Glutamatergic neuron (in vitro differentiated cells): ENCODE measurements around the gene CACNA1C. TPM values are rescaled to one million over a fixed set of nuclear protein-coding genes. Genes with fewer than 3 reads are reported as not detected.

Experiments used
- DNase-seq: peaks from one replicate; pipeline ENCODE4 v3.0.0; 2022
- H3K27ac Mint-ChIP-seq: one replicate; pipeline ENCODE4 v1.8.0; 2020; ENCODE audit warnings: mild to moderate bottlenecking, mixed read lengths, inconsistent platforms; ENCODE audit not compliant: unreplicated experiment
- H3K27me3 Mint-ChIP-seq: one replicate; pipeline ENCODE4 v1.8.0; 2020; ENCODE audit warnings: mild to moderate bottlenecking, moderate library complexity, mixed read lengths, inconsistent platforms; ENCODE audit not compliant: unreplicated experiment
- H3K36me3 Mint-ChIP-seq: one replicate; pipeline ENCODE4 v1.8.0; 2020; ENCODE audit warnings: mild to moderate bottlenecking, mixed read lengths, inconsistent platforms; ENCODE audit not compliant: unreplicated experiment
- H3K4me1 Mint-ChIP-seq: one replicate; pipeline ENCODE4 v1.8.0; 2020; ENCODE audit warnings: mild to moderate bottlenecking, low read depth, mixed read lengths, inconsistent platforms; ENCODE audit not compliant: unreplicated experiment
- H3K4me3 Mint-ChIP-seq: one replicate; pipeline ENCODE4 v1.8.0; 2020; ENCODE audit warnings: mild to moderate bottlenecking, mixed read lengths, inconsistent platforms; ENCODE audit not compliant: unreplicated experiment
- H3K9me3 Mint-ChIP-seq: one replicate; pipeline ENCODE4 v1.8.0; 2020; ENCODE audit warnings: mild to moderate bottlenecking, moderate library complexity, mixed read lengths, inconsistent platforms; ENCODE audit not compliant: unreplicated experiment
- total RNA-seq: library from RNA; stranded (reverse); fragmentation: NEBNext Ultra II Directional; extraction: Animal tissue kit (Norgen Biotek cat#: 25700); gene quantifications from one replicate; pipeline ENCODE4 v1.2.1, GENCODE V29; 2021; ENCODE audit not compliant: unreplicated experiment
- TF ChIP-seq, protein P1 (sequence below): fragments of 200-600 bp; sonication (generic); IDR thresholded peaks from one replicate; pipeline ENCODE4 v1.5.0; 2021; ENCODE audit not compliant: partially characterized antibody, unreplicated experiment

CACNA1C gene
- total RNA-seq, 1 donor from 2014 or later: 11.0 TPM

DNA sequence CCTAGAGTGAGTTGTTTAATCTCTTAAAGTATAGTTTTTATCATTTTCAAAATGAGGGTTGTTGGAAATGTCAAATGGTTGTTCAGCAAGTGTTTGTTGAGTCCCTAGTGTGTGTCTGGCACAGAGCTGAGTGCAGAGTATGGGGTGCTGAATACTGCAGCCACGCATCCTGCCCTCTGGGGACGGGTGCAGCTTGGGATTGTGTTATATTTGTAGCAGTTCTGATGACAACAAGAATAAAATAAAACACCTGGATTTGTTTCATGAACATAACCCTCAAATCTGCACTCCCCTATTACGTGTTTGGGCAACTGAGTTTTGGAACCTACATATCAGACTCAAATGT is 127.9 kb downstream of the CACNA1C start:
- Mint-ChIP-seq H3K36me3 (peaks cover 5% of the 10 kb centered on the region), H3K9me3 (no peaks in the 10 kb centered on the region), H3K27me3 (peaks cover 2% of the 10 kb centered on the region), H3K4me3 (no peak overlapping the region), H3K27ac (no peak overlapping the region), H3K4me1 (peaks cover 4% of the 10 kb centered on the region)
- TF ChIP-seq, protein P1, sequence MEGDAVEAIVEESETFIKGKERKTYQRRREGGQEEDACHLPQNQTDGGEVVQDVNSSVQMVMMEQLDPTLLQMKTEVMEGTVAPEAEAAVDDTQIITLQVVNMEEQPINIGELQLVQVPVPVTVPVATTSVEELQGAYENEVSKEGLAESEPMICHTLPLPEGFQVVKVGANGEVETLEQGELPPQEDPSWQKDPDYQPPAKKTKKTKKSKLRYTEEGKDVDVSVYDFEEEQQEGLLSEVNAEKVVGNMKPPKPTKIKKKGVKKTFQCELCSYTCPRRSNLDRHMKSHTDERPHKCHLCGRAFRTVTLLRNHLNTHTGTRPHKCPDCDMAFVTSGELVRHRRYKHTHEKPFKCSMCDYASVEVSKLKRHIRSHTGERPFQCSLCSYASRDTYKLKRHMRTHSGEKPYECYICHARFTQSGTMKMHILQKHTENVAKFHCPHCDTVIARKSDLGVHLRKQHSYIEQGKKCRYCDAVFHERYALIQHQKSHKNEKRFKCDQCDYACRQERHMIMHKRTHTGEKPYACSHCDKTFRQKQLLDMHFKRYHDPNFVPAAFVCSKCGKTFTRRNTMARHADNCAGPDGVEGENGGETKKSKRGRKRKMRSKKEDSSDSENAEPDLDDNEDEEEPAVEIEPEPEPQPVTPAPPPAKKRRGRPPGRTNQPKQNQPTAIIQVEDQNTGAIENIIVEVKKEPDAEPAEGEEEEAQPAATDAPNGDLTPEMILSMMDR: no peak
- no peak for DNase-seq

DNA sequence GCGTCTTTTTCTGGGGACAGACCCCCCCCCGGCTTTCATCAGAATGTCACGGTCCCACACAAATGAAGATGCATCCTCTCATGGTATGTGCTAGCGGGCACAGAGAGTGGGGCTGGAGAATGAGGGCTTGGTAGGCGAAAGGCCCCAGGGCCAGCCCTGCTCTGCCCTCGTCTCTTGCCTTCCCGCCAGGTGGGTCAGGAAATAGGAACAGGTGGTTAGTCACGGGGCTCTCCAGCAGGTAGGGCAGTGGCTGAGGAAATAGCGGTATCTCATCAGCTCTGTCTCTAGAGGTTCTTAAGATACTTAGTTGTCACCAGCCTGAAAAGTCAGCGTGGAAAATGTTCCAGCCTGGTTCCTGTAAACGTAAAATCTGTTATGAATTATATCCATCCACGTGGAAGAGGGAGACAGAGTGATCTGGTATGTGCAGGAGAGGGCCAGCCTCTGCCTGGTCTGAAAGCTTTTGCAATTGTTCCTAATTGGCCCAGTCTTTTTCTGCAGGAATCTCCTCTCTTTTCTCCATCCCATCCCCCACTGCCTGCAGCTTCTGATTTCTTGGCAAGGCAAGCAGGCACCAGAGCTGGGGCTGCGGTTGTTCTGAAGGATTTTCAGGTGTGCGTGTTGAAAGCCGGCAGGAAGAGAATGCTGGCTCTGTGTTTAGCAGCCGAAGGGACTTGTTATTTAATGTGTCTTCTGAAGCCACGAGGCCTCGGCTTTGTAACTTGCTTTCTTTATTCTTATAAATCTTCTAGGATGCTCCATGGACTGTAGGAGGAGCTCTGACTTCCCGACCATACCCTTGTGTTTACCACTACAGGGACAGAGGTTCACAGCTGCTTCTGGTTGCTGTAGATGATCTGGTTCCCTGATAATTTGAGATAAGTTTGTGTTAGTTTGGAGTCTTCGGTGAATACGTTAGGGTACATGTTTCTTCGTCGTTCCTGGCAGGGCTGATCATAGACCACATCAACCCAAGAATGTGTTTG is 131.1 kb downstream of the CACNA1C start:
- no peak for DNase-seq
- no peaks in the 10 kb centered on the region for H3K9me3 Mint-ChIP-seq

DNA sequence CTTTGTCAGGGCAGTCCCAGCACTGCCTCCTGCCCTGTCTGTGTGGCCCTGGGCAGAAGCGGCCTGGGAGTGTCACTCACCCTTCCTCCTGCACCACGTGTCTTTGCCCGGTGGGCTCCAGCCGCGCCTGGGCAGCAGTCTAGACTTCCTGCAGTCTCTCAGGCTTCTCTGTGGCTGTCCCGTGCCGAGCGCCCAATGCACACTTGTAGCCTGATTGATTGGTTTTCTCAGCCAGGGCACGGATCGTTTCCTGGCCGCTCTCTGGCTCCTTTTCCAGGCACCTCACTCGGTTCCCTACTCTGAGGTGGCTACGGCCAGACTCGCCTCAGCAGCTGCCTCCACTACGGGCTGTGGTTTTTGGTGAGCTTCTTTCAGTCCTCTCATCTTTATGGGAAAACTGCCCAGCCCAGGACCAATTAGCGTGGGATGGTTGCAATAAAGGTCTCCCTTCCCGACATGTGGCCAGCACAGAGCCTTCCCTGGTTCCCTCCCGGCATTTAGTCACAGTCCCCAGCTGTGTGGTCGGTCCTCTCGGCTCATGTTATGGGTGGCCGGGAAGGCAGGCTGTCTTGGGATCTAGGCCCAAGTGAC is 133.1 kb downstream of the CACNA1C start:
- H3K27ac Mint-ChIP-seq: no peak overlapping the region
- peaks cover 12% of the 10 kb centered on the region for H3K4me1 Mint-ChIP-seq

More for the DNA sequence above, 131.1 kb downstream of the CACNA1C start:
- TF ChIP-seq, protein P1: no peak
- Mint-ChIP-seq H3K27me3 (peaks cover 2% of the 10 kb centered on the region), H3K4me3 (no peak overlapping the region), H3K36me3 (no peaks in the 10 kb centered on the region), H3K27ac (no peak overlapping the region), H3K4me1 (peaks cover 8% of the 10 kb centered on the region)

DNA sequence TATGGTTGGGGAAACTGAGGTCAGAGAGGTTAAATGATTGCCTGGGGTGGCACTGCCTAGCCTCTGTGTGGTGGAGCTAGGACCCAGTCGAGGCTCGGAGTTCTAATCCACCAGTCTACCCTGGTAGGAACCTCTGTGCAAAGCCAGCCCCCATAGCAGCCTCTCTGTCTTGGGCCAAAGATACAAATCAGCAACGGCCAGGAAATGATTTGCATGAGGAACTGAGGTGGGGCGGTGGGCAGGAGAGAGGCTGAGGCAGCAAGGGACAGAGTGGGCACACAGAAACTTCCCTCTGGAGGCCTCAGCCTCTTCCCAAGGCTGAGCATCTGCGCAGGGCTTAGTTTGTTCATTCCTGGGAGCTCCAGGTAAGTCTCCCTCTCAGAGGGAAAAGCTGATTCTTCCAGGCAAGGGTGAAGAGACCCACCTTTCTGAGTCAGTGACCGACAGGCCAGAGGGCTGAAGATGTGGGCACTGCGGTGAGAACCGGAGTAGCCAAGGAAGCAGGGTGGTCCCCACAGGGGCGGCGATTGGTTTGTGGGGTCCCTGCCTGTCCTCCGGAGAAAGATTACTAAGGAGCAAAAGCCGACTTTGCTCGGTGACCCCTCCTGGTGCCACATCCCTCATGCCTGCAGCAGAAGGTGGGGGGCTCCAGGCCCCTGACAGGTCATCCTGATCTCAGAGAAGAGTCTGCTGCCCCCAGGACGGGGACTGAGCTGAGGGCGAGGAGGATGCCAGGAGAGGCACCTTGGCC is 134.6 kb downstream of the CACNA1C start:
- peaks cover 12% of the 10 kb centered on the region for H3K4me1 Mint-ChIP-seq
- H3K9me3 Mint-ChIP-seq: peaks cover 2% of the 10 kb centered on the region
- no peak for DNase-seq
- no peak overlapping the region for H3K27ac Mint-ChIP-seq
- no peak overlapping the region for H3K4me3 Mint-ChIP-seq
- H3K36me3 Mint-ChIP-seq: no peaks in the 10 kb centered on the region
- H3K27me3 Mint-ChIP-seq: peaks cover 6% of the 10 kb centered on the region
- TF ChIP-seq, protein P1: no peak

More for the DNA sequence above, 133.1 kb downstream of the CACNA1C start:
- DNase-seq: no peak
- Mint-ChIP-seq H3K4me3 (no peak overlapping the region), H3K27me3 (peaks cover 4% of the 10 kb centered on the region), H3K36me3 (no peaks in the 10 kb centered on the region), H3K9me3 (peaks cover 2% of the 10 kb centered on the region)
- TF ChIP-seq, protein P1: no peak
